HepG2 (cell line): ENCODE results near the gene FRRS1. TPM values are rescaled to one million over a fixed set of nuclear protein-coding genes. Genes with fewer than 3 reads are reported as not detected.
"Not testable (repeated sequence)": the region's sequence is repeated elsewhere in the genome, so short reads cannot be mapped to it uniquely, and the experiment has no call there.

Experiments
- BCL6 ChIP-seq: IDR thresholded peaks from 2 replicates; pipeline ENCODE4 v1.6.1; 2016; ENCODE audit warnings: missing genetic modification reagents, missing compliant biosample characterization
- EP300 ChIP-seq, 3 experiments: sonication (generic) in 1 of 3; formaldehyde crosslinking in 1 of 3; IDR thresholded peaks; 2 replicates each; pipeline versions ENCODE4 v1.5.1 to v1.6.1; 2011 to 2020; ENCODE audit warnings: low read depth in 2 of 3, low read length in 2 of 3, borderline replicate concordance in 1 of 3, improper control_type of control experiment in 1 of 3, mild to moderate bottlenecking in 1 of 3, missing genetic modification reagents in 1 of 3, moderate library complexity in 1 of 3
- MAX ChIP-seq: IDR thresholded peaks from 2 replicates; pipeline ENCODE4 v1.6.1; 2012; ENCODE audit warnings: inconsistent platforms
- NCOA2 ChIP-seq: sonication (generic); formaldehyde crosslinking; IDR thresholded peaks from 2 replicates; pipeline ENCODE4 v1.8.0; 2022; ENCODE audit warnings: inconsistent platforms
- NR2F2 ChIP-seq: IDR thresholded peaks from 2 replicates; pipeline ENCODE4 v1.6.1; 2012; ENCODE audit warnings: low read depth, inconsistent platforms, borderline replicate concordance
- PAXIP1 ChIP-seq: sonication (generic); formaldehyde crosslinking; conservative IDR thresholded peaks from 2 replicates; pipeline ENCODE4 v1.4.0; 2020; ENCODE audit warnings: mild to moderate bottlenecking, missing genetic modification reagents, moderate library complexity
- REPIN1 ChIP-seq: sonication (generic); formaldehyde crosslinking; IDR thresholded peaks from 2 replicates; pipeline ENCODE4 v1.8.0; 2022; ENCODE audit warnings: missing genetic modification reagents, low read depth, mild to moderate bottlenecking, borderline replicate concordance
- SATB2 ChIP-seq: sonication (generic); formaldehyde crosslinking; IDR thresholded peaks from 2 replicates; pipeline ENCODE4 v1.5.0; 2020; ENCODE audit warnings: missing genetic modification reagents
- SOX5 ChIP-seq: IDR thresholded peaks from 2 replicates; pipeline ENCODE4 v1.6.1; 2016; ENCODE audit warnings: borderline replicate concordance
- TBX2 ChIP-seq: sonication (generic); formaldehyde crosslinking; IDR thresholded peaks from 2 replicates; pipeline ENCODE4 v1.5.0; 2020; ENCODE audit warnings: missing genetic modification reagents, mild to moderate bottlenecking, borderline replicate concordance
- USF2 ChIP-seq, 2 experiments: sonication (generic) in 1 of 2; formaldehyde crosslinking in 1 of 2; IDR thresholded peaks; 2 replicates each; pipeline versions ENCODE4 v1.5.1 to v1.6.1; 2011 to 2020; ENCODE audit warnings: borderline replicate concordance in 1 of 2, low read depth in 1 of 2, low read length in 1 of 2, mild to moderate bottlenecking in 1 of 2, missing genetic modification reagents in 1 of 2, moderate library complexity in 1 of 2
- ZBTB10 ChIP-seq: sonication (generic); formaldehyde crosslinking; IDR thresholded peaks from 2 replicates; pipeline ENCODE4 v1.4.0; 2020; ENCODE audit warnings: missing genetic modification reagents, borderline replicate concordance
- ZNF614 ChIP-seq: IDR thresholded peaks from 2 replicates; pipeline ENCODE4 v1.6.1; 2018; ENCODE audit warnings: missing biosample characterization, missing genetic modification reagents, inconsistent platforms, borderline replicate concordance
- polyA plus RNA-seq, 8 experiments: library from polyadenylated mRNA; depleted of rRNA in 3 of 8; stranded (reverse) in 7 of 8; unstranded in 1 of 8; fragments of >200 nt; fragmentation: Illumina TruSeq in 4 of 8; extraction: Trizol in 4 of 8; gene quantifications; 2 replicates each; pipeline versions ENCODE4 v1.2.1 to v1.2.3, GENCODE V29; 2011 to 2016; ENCODE audit warnings: low read depth in 4 of 8, missing spikeins in 1 of 8, mixed read lengths in 1 of 8; ENCODE audit not compliant: insufficient read depth in 1 of 8
- total RNA-seq, 5 experiments: library from RNA; depleted of rRNA; stranded (reverse); fragments of >200 nt; fragmentation: Illumina TruSeq; extraction: Trizol; gene quantifications; 2 replicates each; pipeline ENCODE4 v1.2.3, GENCODE V29; 2016; ENCODE audit warnings: low read depth in 1 of 5

The FRRS1 gene
- total and polyA plus RNA-seq, 2 of the 13 experiments (the other 11 are each of a cell fraction or from before 2014, with no cell fraction given), result 22.6 to 23.4 TPM

- TF ChIP-seq ZBTB10 (CRISPR knock-in tag), result 0 out of 2 replicates have a peak, but pooled peaks have one; percentile 46
- TF ChIP-seq EP300 (IDR thresholded peaks at IDR 0.05; ENCODE audit: low read depth in 2 of 2, low read length in 2 of 2), result 0 out of 4 replicates have a peak, but pooled peaks of 1 of the 2 experiments have one; percentile 50
- TF ChIP-seq EP300 (CRISPR knock-in tag; IDR thresholded peaks at IDR 0.05; ENCODE audit: borderline replicate concordance), result peak; percentile 31; the same call in 1 of the 2 replicates
- not testable (repeated sequence) for TF ChIP-seq USF2 (IDR thresholded peaks at IDR 0.05; ENCODE audit: low read depth, low read length)
- TF ChIP-seq USF2 (CRISPR knock-in tag; IDR thresholded peaks at IDR 0.05; ENCODE audit: borderline replicate concordance), result 0 out of 2 replicates have a peak, but pooled peaks have one; percentile 30
- 0 out of 2 replicates have a peak, but pooled peaks have one; percentile 30 for TF ChIP-seq MAX
- TF ChIP-seq SOX5 (CRISPR knock-in tag), result peak; percentile 91
- TF ChIP-seq BCL6 (CRISPR knock-in tag), result peak; percentile 42; the same call in 1 of the 2 replicates
- peak; percentile 53 for TF ChIP-seq TBX2 (CRISPR knock-in tag)
- peak; percentile 58; the same call in 1 of the 2 replicates for TF ChIP-seq NCOA2 (CRISPR knock-in tag)
- TF ChIP-seq NR2F2, result 0 out of 2 replicates have a peak, but pooled peaks have one; percentile 19
- 0 out of 2 replicates have a peak, but pooled peaks have one; percentile 24 for TF ChIP-seq SATB2 (CRISPR knock-in tag)
- peak; percentile 91 for TF ChIP-seq PAXIP1 (CRISPR knock-in tag)
- peak; percentile 74; the same call in 1 of the 2 replicates for TF ChIP-seq ZNF614 (CRISPR knock-in tag)
- TF ChIP-seq REPIN1, result 0 out of 2 replicates have a peak, but pooled peaks have one; percentile 25
Observed at GRCh38 chr1:99758686-99759517, 7.5 kb downstream of the FRRS1 start (continued).
